ENCODE measurements around the gene LRRIQ1. TPM values are rescaled to one million over a fixed set of nuclear protein-coding genes. Genes with fewer than 3 reads are reported as not detected.

Gene LRRIQ1
- total RNA-seq, 4 donors from 2014 or later: 1.3 to 6.8 (median 4.4) TPM

DNA sequence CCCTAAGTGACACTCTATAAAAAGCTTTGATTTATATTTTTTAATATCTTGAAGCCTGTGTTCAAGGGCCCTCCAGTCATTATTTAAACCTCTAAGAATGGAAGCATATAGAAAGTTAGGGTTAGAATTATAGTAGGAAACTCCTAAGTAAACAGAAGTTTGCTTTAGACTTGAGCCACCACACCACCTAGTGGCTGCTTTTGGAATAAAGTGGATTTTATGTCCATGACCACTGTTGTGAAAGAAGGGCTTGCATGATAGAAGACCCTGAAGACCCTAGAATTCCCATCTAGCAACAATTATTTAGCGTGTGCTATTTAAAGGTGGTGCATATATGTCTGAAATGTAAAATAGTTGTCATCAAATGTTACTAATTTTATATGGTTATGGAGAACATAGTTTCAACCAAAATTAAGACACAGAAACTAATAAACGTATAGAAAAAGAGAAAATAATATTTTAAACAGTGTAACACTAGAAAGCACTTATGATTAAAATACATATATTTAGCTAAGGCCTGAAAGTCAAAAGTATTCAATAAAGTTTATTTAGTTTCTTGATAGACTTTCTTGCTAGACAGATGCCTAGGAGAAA is 21.3 kb downstream of the LRRIQ1 start:
- WGBS, 2 donors: 52 to 54% methylated on average over 2 of the region's 2 CpGs
- DNase-seq: peak; percentile 8 to 12
- Histone ChIP-seq H3K9me3 (no peaks in the 10 kb centered on the region), H3K27ac (no peak overlapping the region), H3K4me1 (no peaks in the 10 kb centered on the region), H3K27me3 (no peaks in the 10 kb centered on the region), H3K36me3 (no peaks in the 10 kb centered on the region), H3K4me3 (replicated peaks in 1 of 3) (no peak overlapping the region)
- TF ChIP-seq POLR2A (IDR thresholded peaks at IDR 0.05): no peak
- TF ChIP-seq, protein P1, sequence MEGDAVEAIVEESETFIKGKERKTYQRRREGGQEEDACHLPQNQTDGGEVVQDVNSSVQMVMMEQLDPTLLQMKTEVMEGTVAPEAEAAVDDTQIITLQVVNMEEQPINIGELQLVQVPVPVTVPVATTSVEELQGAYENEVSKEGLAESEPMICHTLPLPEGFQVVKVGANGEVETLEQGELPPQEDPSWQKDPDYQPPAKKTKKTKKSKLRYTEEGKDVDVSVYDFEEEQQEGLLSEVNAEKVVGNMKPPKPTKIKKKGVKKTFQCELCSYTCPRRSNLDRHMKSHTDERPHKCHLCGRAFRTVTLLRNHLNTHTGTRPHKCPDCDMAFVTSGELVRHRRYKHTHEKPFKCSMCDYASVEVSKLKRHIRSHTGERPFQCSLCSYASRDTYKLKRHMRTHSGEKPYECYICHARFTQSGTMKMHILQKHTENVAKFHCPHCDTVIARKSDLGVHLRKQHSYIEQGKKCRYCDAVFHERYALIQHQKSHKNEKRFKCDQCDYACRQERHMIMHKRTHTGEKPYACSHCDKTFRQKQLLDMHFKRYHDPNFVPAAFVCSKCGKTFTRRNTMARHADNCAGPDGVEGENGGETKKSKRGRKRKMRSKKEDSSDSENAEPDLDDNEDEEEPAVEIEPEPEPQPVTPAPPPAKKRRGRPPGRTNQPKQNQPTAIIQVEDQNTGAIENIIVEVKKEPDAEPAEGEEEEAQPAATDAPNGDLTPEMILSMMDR (IDR thresholded peaks at IDR 0.05): peak in 5 of 6 experiments; percentile 33 to 78 (median 54)
- intact Hi-C loops (cut with DNase I): no loop called here

DNA sequence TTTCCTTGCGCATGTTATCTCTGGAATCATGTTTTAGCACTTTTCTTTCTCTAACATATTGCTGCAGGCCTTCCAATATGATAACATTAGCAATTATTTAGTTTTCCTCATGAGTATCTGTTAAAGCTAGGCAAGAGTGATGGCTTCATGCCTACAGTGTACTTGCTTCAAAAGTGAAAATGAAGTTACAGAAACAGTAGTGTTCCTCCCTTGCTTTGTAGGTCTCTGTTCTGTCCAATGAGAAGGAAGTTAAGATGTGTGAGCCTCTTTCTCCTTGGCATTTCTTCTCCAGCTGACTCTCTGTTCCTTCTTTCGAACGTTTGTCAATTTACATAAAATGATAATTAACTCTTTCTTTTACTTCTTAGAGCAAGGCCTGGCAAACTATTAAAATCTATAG is 22.2 kb downstream of the LRRIQ1 start:
- Histone ChIP-seq H3K4me3 (replicated peaks in 1 of 3) (no peak overlapping the region), H3K36me3 (no peaks in the 10 kb centered on the region), H3K27ac (no peak overlapping the region), H3K27me3 (no peaks in the 10 kb centered on the region), H3K9me3 (no peaks in the 10 kb centered on the region), H3K4me1 (no peaks in the 10 kb centered on the region)
- intact Hi-C loops (cut with DNase I): no loop called here
- 63 to 71% methylated on average over 3 of the region's 3 CpGs for WGBS, 2 donors
- no peak for DNase-seq
- no peak for TF ChIP-seq POLR2A (IDR thresholded peaks at IDR 0.05)
- TF ChIP-seq, protein P1 (IDR thresholded peaks at IDR 0.05): no peak

DNA sequence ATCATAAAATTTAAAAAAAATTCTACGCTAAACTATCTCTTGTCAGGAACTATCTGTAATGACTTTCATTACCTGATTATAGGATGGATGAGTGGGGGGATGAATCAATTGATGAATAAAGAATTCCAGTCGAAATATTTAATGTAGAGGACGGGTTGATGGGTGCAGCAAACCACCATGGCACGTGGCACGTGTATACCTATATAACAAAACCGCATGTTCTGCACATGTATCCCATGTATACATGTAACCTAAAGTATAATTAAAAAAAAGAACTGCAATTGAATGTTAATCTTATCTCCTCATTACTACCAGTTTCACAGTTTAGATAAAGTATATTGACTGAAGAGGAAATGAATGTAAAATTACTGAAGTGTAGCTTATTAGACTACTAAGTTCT is 23.4 kb downstream of the LRRIQ1 start:
- WGBS, 2 donors: 75% methylated on average over 6 of the region's 6 CpGs

DNA sequence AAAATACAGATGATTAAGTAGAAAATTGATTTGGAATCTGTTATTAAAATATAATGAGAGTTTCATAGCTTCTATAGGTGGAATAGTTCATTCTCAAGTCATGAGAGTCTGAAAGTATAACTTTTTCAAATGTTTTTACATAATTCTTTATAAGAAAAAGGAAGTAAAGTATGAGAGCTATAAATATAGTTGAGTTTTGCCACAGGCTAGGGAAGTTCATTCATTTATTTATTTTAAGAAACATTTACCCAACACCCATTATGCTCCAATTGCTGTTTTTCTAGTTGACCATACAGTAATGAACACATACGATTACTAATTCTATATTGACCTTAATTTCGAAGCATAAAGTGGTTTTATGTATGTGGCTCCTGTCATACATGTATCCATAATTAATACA is 24.8 kb downstream of the LRRIQ1 start:
- Histone ChIP-seq H3K27me3 (no peaks in the 10 kb centered on the region), H3K4me3 (replicated peaks in 1 of 3) (no peak overlapping the region), H3K27ac (no peak overlapping the region), H3K36me3 (no peaks in the 10 kb centered on the region), H3K4me1 (no peaks in the 10 kb centered on the region), H3K9me3 (no peaks in the 10 kb centered on the region)
- no peak for DNase-seq
- intact Hi-C loops (cut with DNase I): no loop called here
- no peak for TF ChIP-seq POLR2A (IDR thresholded peaks at IDR 0.05)
- TF ChIP-seq, protein P1 (IDR thresholded peaks at IDR 0.05): no peak
- 78 to 81% methylated on average over 2 of the region's 2 CpGs for WGBS, 2 donors

More for the DNA sequence above, 23.4 kb downstream of the LRRIQ1 start:
- Histone ChIP-seq H3K36me3 (no peaks in the 10 kb centered on the region), H3K9me3 (no peaks in the 10 kb centered on the region), H3K4me1 (no peaks in the 10 kb centered on the region), H3K4me3 (replicated peaks in 1 of 3) (no peak overlapping the region), H3K27ac (no peak overlapping the region), H3K27me3 (no peaks in the 10 kb centered on the region)
- no peak for DNase-seq
- TF ChIP-seq, protein P1 (IDR thresholded peaks at IDR 0.05): no peak
- no peak for TF ChIP-seq POLR2A (IDR thresholded peaks at IDR 0.05)
- intact Hi-C loops (cut with DNase I): no loop called here

DNA sequence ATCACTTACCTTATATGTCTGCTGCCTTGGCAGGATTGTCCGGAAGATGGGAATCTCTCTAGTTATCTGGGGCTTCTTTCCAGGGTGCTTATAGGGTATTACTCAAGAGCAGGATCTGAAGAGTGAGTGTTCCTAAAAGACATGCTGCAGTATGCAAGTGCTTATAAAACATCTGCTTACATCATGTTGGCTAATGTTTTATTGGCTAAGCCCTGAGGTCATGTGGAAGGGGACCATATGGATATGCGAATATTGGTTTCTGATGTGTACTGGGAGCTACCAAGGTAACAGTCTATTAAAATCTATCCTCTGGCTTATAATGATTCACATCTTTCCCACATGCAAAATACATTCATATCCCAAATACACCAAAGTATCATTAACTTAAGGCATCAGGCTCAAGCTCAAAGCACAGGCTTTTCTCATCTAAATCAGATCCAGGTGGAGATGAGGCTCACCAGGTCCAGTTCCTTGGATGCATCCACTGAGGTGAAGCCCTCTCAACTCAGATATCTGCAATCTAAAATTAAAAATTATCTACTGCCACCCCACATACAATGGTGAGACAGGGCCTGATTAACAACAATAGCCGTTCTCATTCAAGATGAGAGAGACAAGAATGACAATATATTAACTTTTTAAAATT is 29.8 kb downstream of the LRRIQ1 start:
- 91 to 95% methylated on average over 3 of the region's 3 CpGs for WGBS, 2 donors
- Histone ChIP-seq H3K27me3 (no peaks in the 10 kb centered on the region), H3K4me3 (replicated peaks in 1 of 3) (no peak overlapping the region), H3K4me1 (no peaks in the 10 kb centered on the region), H3K9me3 (no peaks in the 10 kb centered on the region), H3K27ac (no peak overlapping the region), H3K36me3 (no peaks in the 10 kb centered on the region)
- intact Hi-C loops (cut with DNase I): no loop called here
- no peak for DNase-seq
- TF ChIP-seq, protein P1 (IDR thresholded peaks at IDR 0.05): no peak
- no peak for TF ChIP-seq POLR2A (IDR thresholded peaks at IDR 0.05)

Data from thyroid gland (tissue), 4 donors.